IPS-20b (cell line): ENCODE data around the gene SLC2A4RG.
A peak's percentile ranks its signal among the peaks of the same experiment; 100 is the strongest.

Source experiments
- H3K27ac ChIP-seq: one replicate; pipeline ENCODE4 v1.5.1; 2013; ENCODE audit warnings: low read length
- H3K27me3 ChIP-seq: 2 replicates; pipeline ENCODE4 v1.6.1; 2013; ENCODE audit warnings: mild to moderate bottlenecking, low read length, inconsistent platforms; ENCODE audit not compliant: insufficient read depth
- H3K36me3 ChIP-seq: 2 replicates; pipeline ENCODE4 v1.6.1; 2013; ENCODE audit warnings: low read depth, mild to moderate bottlenecking, inconsistent platforms, low read length, moderate library complexity; ENCODE audit not compliant: insufficient read depth
- H3K4me1 ChIP-seq: 2 replicates; pipeline ENCODE4 v1.6.1; 2013; ENCODE audit warnings: mild to moderate bottlenecking, control low read depth, inconsistent platforms, low read length, moderate library complexity; ENCODE audit not compliant: insufficient read depth
- H3K4me3 ChIP-seq: 2 replicates; pipeline ENCODE4 v1.5.1; 2013; ENCODE audit warnings: mild to moderate bottlenecking, low read length, inconsistent platforms
- H3K9ac ChIP-seq: 2 replicates; pipeline ENCODE4 v1.6.1; 2013; ENCODE audit warnings: low read depth, mild to moderate bottlenecking, inconsistent platforms, low read length, moderate library complexity
- H3K9me3 ChIP-seq: 2 replicates; pipeline ENCODE4 v1.6.1; 2013; ENCODE audit warnings: mild to moderate bottlenecking, low read depth, low read length, inconsistent platforms; ENCODE audit not compliant: insufficient read depth

Gene SLC2A4RG

GRCh38 chr20:63695424-63696305 lies 43.9 kb upstream of the SLC2A4RG start:
- Histone ChIP-seq H3K4me3 (no peak overlapping the region), H3K9me3 (no peaks in the 10 kb centered on the region), H3K27me3 (no peaks in the 10 kb centered on the region), H3K36me3 (no peaks in the 10 kb centered on the region), H3K9ac (no peak overlapping the region), H3K4me1 (no peaks in the 10 kb centered on the region), H3K27ac (no peak overlapping the region)

- Histone ChIP-seq H3K4me3 (peak overlapping the region; percentile 60; the same call in 1 of the 2 replicates), H3K27me3 (no peaks in the 10 kb centered on the region), H3K4me1 (no peaks in the 10 kb centered on the region), H3K36me3 (no peaks in the 10 kb centered on the region), H3K27ac (no peak overlapping the region), H3K9ac (peak overlapping the region; percentile 51; the same call in 1 of the 2 replicates), H3K9me3 (no peaks in the 10 kb centered on the region)
Measured at GRCh38 chr20:63696306-63696627, 43.3 kb upstream of the SLC2A4RG start.

DNA sequence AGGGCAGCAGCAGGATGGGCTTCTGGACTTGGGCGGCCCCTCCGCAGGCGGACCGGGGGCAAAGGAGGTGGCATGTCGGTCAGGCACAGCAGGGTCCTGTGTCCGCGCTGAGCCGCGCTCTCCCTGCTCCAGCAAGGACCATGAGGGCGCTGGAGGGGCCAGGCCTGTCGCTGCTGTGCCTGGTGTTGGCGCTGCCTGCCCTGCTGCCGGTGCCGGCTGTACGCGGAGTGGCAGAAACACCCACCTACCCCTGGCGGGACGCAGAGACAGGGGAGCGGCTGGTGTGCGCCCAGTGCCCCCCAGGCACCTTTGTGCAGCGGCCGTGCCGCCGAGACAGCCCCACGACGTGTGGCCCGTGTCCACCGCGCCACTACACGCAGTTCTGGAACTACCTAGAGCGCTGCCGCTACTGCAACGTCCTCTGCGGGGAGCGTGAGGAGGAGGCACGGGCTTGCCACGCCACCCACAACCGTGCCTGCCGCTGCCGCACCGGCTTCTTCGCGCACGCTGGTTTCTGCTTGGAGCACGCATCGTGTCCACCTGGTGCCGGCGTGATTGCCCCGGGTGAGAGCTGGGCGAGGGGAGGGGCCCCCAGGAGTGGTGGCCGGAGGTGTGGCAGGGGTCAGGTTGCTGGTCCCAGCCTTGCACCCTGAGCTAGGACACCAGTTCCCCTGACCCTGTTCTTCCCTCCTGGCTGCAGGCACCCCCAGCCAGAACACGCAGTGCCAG lies 42.8 kb upstream of the SLC2A4RG start, which contains the start of gene TNFRSF6B:
TNFRSF6B (plus strand) TSS at position 25 of the 729 bp plus-strand sequence; CDS start at position 141, 116 bp downstream.
- Histone ChIP-seq H3K4me1 (no peaks in the 10 kb centered on the region), H3K36me3 (no peaks in the 10 kb centered on the region), H3K9me3 (no peaks in the 10 kb centered on the region), H3K4me3 (peak within 1 kb of the TSS; percentile 60), H3K27ac (no peak within 1 kb of the TSS), H3K27me3 (no peaks in the 10 kb centered on the region), H3K9ac (peak within 1 kb of the TSS; percentile 51)

GRCh38 chr20:63697357-63697867 lies 42.2 kb upstream of the SLC2A4RG start:
- peak overlapping the region; percentile 60; the same call in 1 of the 2 replicates for H3K4me3 ChIP-seq
- no peaks in the 10 kb centered on the region for H3K36me3 ChIP-seq
- H3K27me3 ChIP-seq, result no peaks in the 10 kb centered on the region
- H3K9me3 ChIP-seq, result no peaks in the 10 kb centered on the region
- H3K9ac ChIP-seq, result no peak overlapping the region; the same call in 1 of the 2 replicates
- no peak overlapping the region for H3K27ac ChIP-seq
- H3K4me1 ChIP-seq, result no peaks in the 10 kb centered on the region

DNA sequence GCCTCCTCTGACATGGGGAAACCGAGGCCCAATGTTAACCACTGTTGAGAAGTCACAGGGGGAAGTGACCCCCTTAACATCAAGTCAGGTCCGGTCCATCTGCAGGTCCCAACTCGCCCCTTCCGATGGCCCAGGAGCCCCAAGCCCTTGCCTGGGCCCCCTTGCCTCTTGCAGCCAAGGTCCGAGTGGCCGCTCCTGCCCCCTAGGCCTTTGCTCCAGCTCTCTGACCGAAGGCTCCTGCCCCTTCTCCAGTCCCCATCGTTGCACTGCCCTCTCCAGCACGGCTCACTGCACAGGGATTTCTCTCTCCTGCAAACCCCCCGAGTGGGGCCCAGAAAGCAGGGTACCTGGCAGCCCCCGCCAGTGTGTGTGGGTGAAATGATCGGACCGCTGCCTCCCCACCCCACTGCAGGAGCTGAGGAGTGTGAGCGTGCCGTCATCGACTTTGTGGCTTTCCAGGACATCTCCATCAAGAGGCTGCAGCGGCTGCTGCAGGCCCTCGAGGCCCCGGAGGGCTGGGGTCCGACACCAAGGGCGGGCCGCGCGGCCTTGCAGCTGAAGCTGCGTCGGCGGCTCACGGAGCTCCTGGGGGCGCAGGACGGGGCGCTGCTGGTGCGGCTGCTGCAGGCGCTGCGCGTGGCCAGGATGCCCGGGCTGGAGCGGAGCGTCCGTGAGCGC lies 41.6 kb upstream of the SLC2A4RG start:
- Histone ChIP-seq H3K9me3 (no peaks in the 10 kb centered on the region), H3K4me3 (no peak overlapping the region), H3K4me1 (no peaks in the 10 kb centered on the region), H3K27ac (no peak overlapping the region), H3K9ac (no peak overlapping the region), H3K36me3 (no peaks in the 10 kb centered on the region), H3K27me3 (no peaks in the 10 kb centered on the region)

DNA sequence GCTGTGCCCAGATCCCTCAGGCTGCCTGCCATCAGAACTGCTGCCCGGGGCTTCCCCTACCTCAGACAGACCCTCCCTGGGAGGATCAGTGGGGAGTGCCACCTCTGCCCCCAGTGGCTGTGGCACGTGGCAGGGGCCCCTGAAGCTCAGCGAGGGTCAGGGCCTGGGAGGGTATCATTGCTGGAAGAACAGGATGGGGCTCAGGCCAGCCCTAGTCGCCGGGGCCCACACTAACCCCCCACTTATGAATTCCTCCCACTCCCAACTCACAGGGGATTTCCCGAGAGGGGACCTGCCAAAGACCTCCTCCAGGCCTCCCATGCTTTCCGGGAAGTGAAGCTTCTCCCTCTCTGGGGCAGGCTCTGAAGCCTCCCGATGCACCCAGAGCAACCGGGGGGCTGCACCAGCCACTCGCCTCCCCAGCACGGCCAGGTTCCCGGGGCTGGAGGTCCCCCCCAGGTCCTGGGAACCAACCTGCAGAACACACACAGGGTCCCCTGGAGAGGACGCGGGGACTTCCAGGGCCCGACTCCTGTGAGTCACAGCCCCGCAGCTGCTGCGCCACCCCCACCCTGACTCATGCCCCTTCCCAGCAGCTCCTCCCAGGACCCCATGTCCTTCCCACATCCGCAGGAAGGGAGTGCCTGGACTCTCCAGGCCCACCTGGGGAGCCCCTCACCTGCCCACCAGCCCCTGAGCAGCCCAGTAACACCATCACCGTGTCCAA lies 40.7 kb upstream of the SLC2A4RG start:
- H3K9me3 ChIP-seq, result no peaks in the 10 kb centered on the region
- no peak overlapping the region for H3K4me3 ChIP-seq
- no peak overlapping the region for H3K9ac ChIP-seq
- H3K27ac ChIP-seq, result no peak overlapping the region
- no peaks in the 10 kb centered on the region for H3K4me1 ChIP-seq
- no peaks in the 10 kb centered on the region for H3K27me3 ChIP-seq
- no peaks in the 10 kb centered on the region for H3K36me3 ChIP-seq

DNA sequence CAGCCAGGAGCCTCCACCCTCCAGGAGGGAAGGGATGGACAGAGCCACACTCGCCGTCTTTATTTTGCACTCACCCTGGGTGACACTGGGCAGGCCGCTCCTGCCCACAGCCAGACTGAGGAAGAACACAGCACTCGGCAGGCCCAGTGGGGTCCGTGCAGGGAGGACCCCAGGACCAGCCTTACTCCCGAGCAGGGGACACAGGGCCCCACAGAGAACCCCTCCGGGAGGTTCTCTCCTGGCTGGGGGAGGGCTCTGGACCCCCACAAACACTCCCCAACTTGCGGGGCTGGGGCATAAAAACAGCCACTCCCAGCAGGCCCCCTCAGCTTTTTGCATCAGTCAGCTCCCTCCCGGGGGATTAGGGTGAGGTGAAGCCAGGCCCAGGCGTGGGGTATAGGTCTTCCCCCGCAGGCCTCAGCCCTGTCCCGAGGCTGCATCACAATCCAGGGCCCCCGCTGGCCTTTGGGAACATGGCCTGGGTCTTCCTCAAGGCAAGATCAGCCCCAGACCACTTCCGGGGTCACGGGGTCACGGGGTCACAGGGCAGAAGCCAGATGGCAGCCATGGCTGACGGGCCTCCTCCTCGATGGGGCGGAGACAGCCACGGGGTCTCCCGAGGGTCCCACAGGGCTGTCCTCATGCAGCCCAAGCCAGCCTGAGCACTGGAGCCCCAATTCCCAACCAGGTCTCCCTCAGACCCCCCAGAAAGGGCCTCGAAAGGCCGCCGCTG lies 39.9 kb upstream of the SLC2A4RG start:
- Histone ChIP-seq H3K4me3 (no peak overlapping the region), H3K36me3 (peaks cover 5% of the 10 kb centered on the region; the same call in 1 of the 2 replicates), H3K9ac (no peak overlapping the region), H3K9me3 (no peaks in the 10 kb centered on the region), H3K4me1 (no peaks in the 10 kb centered on the region), H3K27me3 (no peaks in the 10 kb centered on the region), H3K27ac (no peak overlapping the region)

GRCh38 chr20:63700199-63701050 lies 39.2 kb upstream of the SLC2A4RG start:
- Histone ChIP-seq H3K36me3 (peaks cover 13% of the 10 kb centered on the region), H3K27ac (no peak overlapping the region), H3K4me1 (no peaks in the 10 kb centered on the region)

DNA sequence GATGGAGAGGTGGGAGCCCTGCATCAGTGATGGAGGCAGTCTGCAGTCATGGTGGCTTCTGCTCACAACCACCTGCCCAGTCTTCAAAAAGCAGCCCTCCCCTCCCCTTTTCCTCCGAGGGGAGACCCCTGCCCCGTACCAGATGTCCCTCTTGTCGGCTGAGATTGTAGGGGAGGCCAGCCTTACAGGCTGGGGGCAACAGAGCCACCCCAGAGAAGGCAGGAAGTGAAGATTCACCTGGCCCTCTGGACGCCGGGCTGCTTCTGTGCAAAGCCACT lies 38.6 kb upstream of the SLC2A4RG start:
- Histone ChIP-seq H3K36me3 (peaks cover 18% of the 10 kb centered on the region), H3K9me3 (no peaks in the 10 kb centered on the region), H3K4me1 (no peaks in the 10 kb centered on the region), H3K27ac (no peak overlapping the region), H3K9ac (no peak overlapping the region), H3K4me3 (no peak overlapping the region), H3K27me3 (no peaks in the 10 kb centered on the region)

More at GRCh38 chr20:63700199-63701050, 39.2 kb upstream of the SLC2A4RG start:
- Histone ChIP-seq H3K27me3 (no peaks in the 10 kb centered on the region), H3K4me3 (no peak overlapping the region), H3K9me3 (no peaks in the 10 kb centered on the region), H3K9ac (no peak overlapping the region)

DNA sequence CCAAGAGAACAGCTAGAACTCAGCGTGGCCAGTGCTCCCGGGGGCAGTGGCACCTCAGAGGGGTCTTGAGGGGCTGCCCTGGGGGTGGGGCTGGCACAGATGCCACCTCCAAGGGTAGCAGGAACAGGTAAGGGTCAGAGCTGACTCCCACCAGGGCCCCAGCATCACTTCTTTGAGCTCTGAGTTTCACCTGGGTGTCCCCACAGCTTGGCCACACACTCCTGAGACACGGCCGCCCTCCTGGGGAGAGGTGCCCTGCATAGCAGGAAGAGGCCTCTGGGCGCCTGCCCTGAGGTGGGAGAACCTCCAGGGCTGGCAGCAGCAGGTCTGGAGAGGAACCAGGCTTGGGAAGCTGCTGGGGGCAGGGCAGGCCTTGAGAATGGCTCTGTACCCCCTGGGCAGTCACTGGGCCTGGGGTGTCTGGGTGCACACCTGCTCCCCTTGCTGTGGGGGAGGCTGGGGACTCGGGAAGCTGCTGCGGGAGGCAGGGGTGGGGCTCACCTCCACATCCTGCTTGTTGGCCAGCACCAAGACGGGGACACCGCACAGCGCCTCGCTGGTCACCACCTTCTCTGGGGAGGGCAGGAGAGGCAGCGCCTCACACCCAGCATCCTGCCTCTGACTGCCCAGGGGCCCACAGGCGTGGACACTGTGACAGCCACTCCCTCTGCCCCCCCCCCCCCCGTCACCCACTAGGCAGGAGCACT lies 38.1 kb upstream of the SLC2A4RG start:
- H3K36me3 ChIP-seq, result peaks cover 23% of the 10 kb centered on the region

More for the DNA sequence above, 38.1 kb upstream of the SLC2A4RG start:
- no peak overlapping the region for H3K9ac ChIP-seq
- no peaks in the 10 kb centered on the region for H3K9me3 ChIP-seq
- H3K4me1 ChIP-seq, result peaks cover 2% of the 10 kb centered on the region; the same call in 1 of the 2 replicates
- H3K4me3 ChIP-seq, result no peak overlapping the region
- no peak overlapping the region for H3K27ac ChIP-seq
- no peaks in the 10 kb centered on the region for H3K27me3 ChIP-seq
